PC-9 (cell line): ENCODE results near the gene NF1. TPM values are rescaled to one million over a fixed set of nuclear protein-coding genes. Genes with fewer than 3 reads are reported as not detected.

Experiments used
- BruUV-seq: library from RNA; stranded (reverse); fragments of 400-500 nt; replicated peaks from 2 replicates; lab custom pipeline; 2021; lab: Mats Ljungman, UMichigan
- CTCF ChIA-PET: fragments of 300-600 bp; sonication (Branson Sonifier 250); formaldehyde crosslinking; loops from one replicate; lab custom pipeline; 2022; ENCODE audit warnings: antibody characterized with exemption; lab: Charles Lee
- POLR2A ChIA-PET: fragments of 300-600 bp; sonication (Branson Sonifier 250); formaldehyde crosslinking; loops from one replicate; lab custom pipeline; 2022; ENCODE audit warnings: antibody characterized with exemption; ENCODE audit not compliant: unreplicated experiment; lab: Charles Lee
- DNase-seq, 2 experiments: peaks; one replicate each; pipeline versions ENCODE4 v3.0.0 to v3.0.0-alpha.2; 2015 to 2022; ENCODE audit warnings: mixed read lengths in 1 of 2
- H2AFZ ChIP-seq: fragments of 200-600 bp; sonication (generic); 2 replicates; pipeline ENCODE4 v1.8.1; 2017; ENCODE audit warnings: antibody characterized with exemption
- H3F3A ChIP-seq: fragments of 200-600 bp; sonication (generic); 2 replicates; pipeline ENCODE4 v1.8.1; 2017; ENCODE audit warnings: antibody characterized with exemption, mild to moderate bottlenecking, low read depth; ENCODE audit not compliant: insufficient read depth
- H3K27ac ChIP-seq: fragments of 200-600 bp; sonication (generic); 2 replicates; pipeline ENCODE4 v1.6.1; 2016; ENCODE audit warnings: mixed run types
- H3K27me3 ChIP-seq: fragments of 200-600 bp; sonication (generic); 2 replicates; pipeline ENCODE4 v1.6.1; 2016; ENCODE audit warnings: low read depth, mixed run types; ENCODE audit not compliant: insufficient read depth
- H3K36me3 ChIP-seq: fragments of 200-600 bp; sonication (generic); 2 replicates; pipeline ENCODE4 v1.6.1; 2016; ENCODE audit warnings: low read depth, mixed run types
- H3K4me1 ChIP-seq: fragments of 200-600 bp; sonication (generic); replicated peaks from 2 replicates; pipeline ENCODE4 v1.6.1; 2016; ENCODE audit warnings: mixed run types; ENCODE audit not compliant: insufficient read depth
- H3K4me2 ChIP-seq: fragments of 200-600 bp; sonication (generic); 2 replicates; pipeline ENCODE4 v1.6.1; 2017; ENCODE audit warnings: mixed run types
- H3K4me3 ChIP-seq: fragments of 200-600 bp; sonication (generic); 2 replicates; pipeline ENCODE4 v1.6.1; 2016; ENCODE audit warnings: mixed run types
- H3K79me2 ChIP-seq: fragments of 200-600 bp; sonication (generic); 2 replicates; pipeline ENCODE4 v1.6.1; 2017; ENCODE audit warnings: low read depth, mixed run types
- H3K9me2 ChIP-seq: fragments of 200-600 bp; sonication (generic); 2 replicates; pipeline ENCODE4 v1.8.1; 2017; ENCODE audit warnings: mild to moderate bottlenecking; ENCODE audit not compliant: insufficient read depth
- H3K9me3 ChIP-seq: fragments of 200-600 bp; sonication (generic); 2 replicates; pipeline ENCODE4 v1.8.1; 2016; ENCODE audit warnings: low read depth; ENCODE audit not compliant: insufficient read depth
- H4K20me1 ChIP-seq: fragments of 200-600 bp; sonication (generic); 2 replicates; pipeline ENCODE4 v1.8.1; 2017; ENCODE audit not compliant: insufficient read depth
- EZH2 ChIP-seq: fragments of 200-600 bp; sonication (generic); IDR thresholded peaks from 2 replicates; pipeline ENCODE4 v1.8.0; 2017; ENCODE audit warnings: antibody characterized with exemption, low read depth
- intact Hi-C: fragments of 100-400 bp; cut with micrococcal nuclease; formaldehyde crosslinking; loops from one replicate; pipeline ENCODE4 v1.10.0; 2022; ENCODE audit not compliant: unreplicated experiment
- total RNA-seq: library from RNA; stranded (reverse); gene quantifications from 2 replicates; pipeline ENCODE4 v1.2.3, GENCODE V29; 2021
- TF ChIP-seq, protein P1 (sequence below): fragments of 200-600 bp; sonication (generic); conservative IDR thresholded peaks from 2 replicates; pipeline ENCODE4 v1.6.1; 2017; ENCODE audit warnings: mixed run types, antibody characterized with exemption, mild to moderate bottlenecking, moderate library complexity

Gene NF1
- total RNA-seq, 1 experiment from 2014 or later = 61.0 TPM

DNA sequence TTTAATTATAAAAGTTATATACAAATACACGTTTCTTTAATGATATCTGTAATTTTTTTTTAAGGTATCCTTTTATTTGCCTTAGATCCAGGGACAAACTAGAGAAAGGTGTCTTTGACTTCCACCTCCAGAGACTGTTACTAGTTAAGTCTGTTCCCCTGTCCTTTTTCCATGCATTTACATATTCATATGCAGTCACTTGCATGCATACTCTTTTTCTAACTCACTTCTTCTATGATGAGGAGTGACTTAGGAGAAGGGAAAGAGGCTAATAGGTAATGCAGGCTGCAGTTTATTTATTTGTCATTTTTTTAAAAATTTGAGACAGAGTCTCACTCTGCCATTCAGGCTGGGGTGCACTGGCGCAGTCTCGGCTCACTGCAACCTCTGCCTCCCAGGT lies 141.4 kb downstream of the NF1 start:
- ChIA-PET POLR2A (no interaction called here), CTCF (no interaction called here)
- intact Hi-C loops = no loop called here
- Histone ChIP-seq H3K27ac (no peak overlapping the region), H3K9me3 (no peaks in the 10 kb centered on the region), H3K27me3 (no peaks in the 10 kb centered on the region), H3K4me1 (no peaks in the 10 kb centered on the region), H3K79me2 (no peaks in the 10 kb centered on the region), H4K20me1 (no peaks in the 10 kb centered on the region), H3K4me3 (no peak overlapping the region), H3K9me2 (no peaks in the 10 kb centered on the region), H2AFZ (no peak overlapping the region), H3K36me3 (peaks cover 23% of the 10 kb centered on the region; the same call in 1 of the 2 replicates), H3K4me2 (no peak overlapping the region), H3F3A (peaks cover 6% of the 10 kb centered on the region; the same call in 1 of the 2 replicates)
- no TSS peak for BruUV-seq
- TF ChIP-seq, protein P1, sequence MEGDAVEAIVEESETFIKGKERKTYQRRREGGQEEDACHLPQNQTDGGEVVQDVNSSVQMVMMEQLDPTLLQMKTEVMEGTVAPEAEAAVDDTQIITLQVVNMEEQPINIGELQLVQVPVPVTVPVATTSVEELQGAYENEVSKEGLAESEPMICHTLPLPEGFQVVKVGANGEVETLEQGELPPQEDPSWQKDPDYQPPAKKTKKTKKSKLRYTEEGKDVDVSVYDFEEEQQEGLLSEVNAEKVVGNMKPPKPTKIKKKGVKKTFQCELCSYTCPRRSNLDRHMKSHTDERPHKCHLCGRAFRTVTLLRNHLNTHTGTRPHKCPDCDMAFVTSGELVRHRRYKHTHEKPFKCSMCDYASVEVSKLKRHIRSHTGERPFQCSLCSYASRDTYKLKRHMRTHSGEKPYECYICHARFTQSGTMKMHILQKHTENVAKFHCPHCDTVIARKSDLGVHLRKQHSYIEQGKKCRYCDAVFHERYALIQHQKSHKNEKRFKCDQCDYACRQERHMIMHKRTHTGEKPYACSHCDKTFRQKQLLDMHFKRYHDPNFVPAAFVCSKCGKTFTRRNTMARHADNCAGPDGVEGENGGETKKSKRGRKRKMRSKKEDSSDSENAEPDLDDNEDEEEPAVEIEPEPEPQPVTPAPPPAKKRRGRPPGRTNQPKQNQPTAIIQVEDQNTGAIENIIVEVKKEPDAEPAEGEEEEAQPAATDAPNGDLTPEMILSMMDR = no peak
- no peak for TF ChIP-seq EZH2
- DNase-seq = no peak

DNA sequence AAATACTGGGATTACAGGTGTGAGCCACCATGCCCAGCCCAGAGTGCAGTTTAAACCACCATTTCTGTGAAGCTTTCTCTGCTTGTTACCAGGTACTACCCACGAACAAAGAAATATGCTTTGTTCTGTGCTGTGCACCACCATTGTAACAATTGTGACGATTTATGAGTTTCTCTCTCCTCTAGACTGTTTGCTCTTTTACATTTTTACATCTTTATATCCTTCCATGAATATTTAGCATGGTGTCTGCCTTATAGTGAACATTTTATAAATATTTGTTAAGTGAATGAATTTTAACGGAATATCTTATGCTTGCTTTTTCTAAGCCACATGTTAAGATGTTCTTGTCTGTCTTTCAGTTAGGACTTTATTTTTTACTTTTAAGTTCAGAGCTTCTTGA lies 141.9 kb downstream of the NF1 start:
- peaks cover 23% of the 10 kb centered on the region; the same call in 1 of the 2 replicates for H3K36me3 ChIP-seq
- H3K4me3 ChIP-seq = no peak overlapping the region
- BruUV-seq = no TSS peak
- peaks cover 6% of the 10 kb centered on the region; the same call in 1 of the 2 replicates for H3F3A ChIP-seq
- DNase-seq = no peak
- ChIA-PET POLR2A (no interaction called here), CTCF (no interaction called here)
- H3K79me2 ChIP-seq = no peaks in the 10 kb centered on the region
- H3K4me2 ChIP-seq = no peak overlapping the region
- no peak overlapping the region for H3K27ac ChIP-seq
- no peaks in the 10 kb centered on the region for H3K4me1 ChIP-seq
- H3K9me3 ChIP-seq = no peaks in the 10 kb centered on the region
- no peaks in the 10 kb centered on the region for H3K27me3 ChIP-seq
- TF ChIP-seq, protein P1 = no peak
- no peak for TF ChIP-seq EZH2
- H2AFZ ChIP-seq = no peak overlapping the region
- intact Hi-C loops = no loop called here
- H3K9me2 ChIP-seq = no peaks in the 10 kb centered on the region
- H4K20me1 ChIP-seq = no peaks in the 10 kb centered on the region

DNA sequence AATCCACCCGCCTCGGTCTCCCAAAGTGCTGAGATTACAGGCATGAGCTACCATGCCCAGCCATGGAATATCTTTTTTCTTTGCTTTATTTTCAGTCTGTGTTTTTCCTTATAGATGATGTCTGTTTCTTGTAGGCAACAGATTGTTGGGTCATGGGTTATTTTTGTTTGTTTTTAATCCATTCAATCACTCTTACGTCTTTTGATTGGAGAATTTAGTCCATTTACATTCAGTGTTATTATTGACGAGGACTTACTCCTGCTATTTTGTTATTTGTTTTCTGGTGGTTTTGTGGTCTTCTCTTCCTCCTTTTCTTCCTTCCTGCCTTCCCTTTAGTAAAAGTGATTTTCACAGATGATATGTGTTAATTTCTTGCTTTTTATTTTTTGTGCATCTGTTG lies 146.3 kb downstream of the NF1 start:
- Histone ChIP-seq H3K4me3 (no peak overlapping the region), H3F3A (peaks cover 6% of the 10 kb centered on the region; the same call in 1 of the 2 replicates), H3K9me3 (no peaks in the 10 kb centered on the region), H3K27ac (no peak overlapping the region), H3K4me1 (no peaks in the 10 kb centered on the region), H3K79me2 (no peaks in the 10 kb centered on the region), H3K27me3 (no peaks in the 10 kb centered on the region), H4K20me1 (no peaks in the 10 kb centered on the region), H3K4me2 (no peak overlapping the region), H2AFZ (no peak overlapping the region), H3K36me3 (no peaks in the 10 kb centered on the region; the same call in 1 of the 2 replicates), H3K9me2 (no peaks in the 10 kb centered on the region)
- DNase-seq = no peak
- CTCF ChIA-PET = no interaction called here
- TF ChIP-seq, protein P1 = no peak
- no peak for TF ChIP-seq EZH2
- no TSS peak for BruUV-seq
- intact Hi-C loops = no loop called here
- POLR2A ChIA-PET = no interaction called here
